ENCODE results near the gene PIK3C2G.
A peak's percentile ranks its signal among the peaks of the same experiment; 100 is the strongest.

Gene PIK3C2G

GRCh38 chr12:18261273-18261672, at the start of gene PIK3C2G:
Gene PIK3C2G, plus strand, starts transcription at chr12:18261518. Its CDS starts 20,564 bp downstream, at chr12:18282082.
- DNase-seq (ENCODE audit: low read depth in 2 of 2), result no peak
- H3K4me3 ChIP-seq (replicated peaks in 1 of 2; ENCODE audit: low read depth in 2 of 2, low read length in 2 of 2), result no peak within 1 kb of the TSS
- no peak for TF ChIP-seq CTCF (IDR thresholded peaks at IDR 0.05; ENCODE audit: low read depth, low read length)

- no peak overlapping the region for H3K4me3 ChIP-seq (replicated peaks in 1 of 2; ENCODE audit: low read depth in 2 of 2, low read length in 2 of 2)
- DNase-seq (ENCODE audit: low read depth in 2 of 2), result peak in 1 of 2 donors; percentile 9
- TF ChIP-seq CTCF (IDR thresholded peaks at IDR 0.05; ENCODE audit: low read depth, low read length), result no peak
Observed at GRCh38 chr12:18217966-18218365, 43.4 kb upstream of the PIK3C2G start.

- no peak for DNase-seq (ENCODE audit: low read depth in 2 of 2)
- no peak for TF ChIP-seq CTCF (IDR thresholded peaks at IDR 0.05; ENCODE audit: low read depth, low read length)
- H3K4me3 ChIP-seq (replicated peaks in 1 of 2; ENCODE audit: low read depth in 2 of 2, low read length in 2 of 2), result no peak overlapping the region
Observed at GRCh38 chr12:18221726-18222125, 39.6 kb upstream of the PIK3C2G start.

DNA sequence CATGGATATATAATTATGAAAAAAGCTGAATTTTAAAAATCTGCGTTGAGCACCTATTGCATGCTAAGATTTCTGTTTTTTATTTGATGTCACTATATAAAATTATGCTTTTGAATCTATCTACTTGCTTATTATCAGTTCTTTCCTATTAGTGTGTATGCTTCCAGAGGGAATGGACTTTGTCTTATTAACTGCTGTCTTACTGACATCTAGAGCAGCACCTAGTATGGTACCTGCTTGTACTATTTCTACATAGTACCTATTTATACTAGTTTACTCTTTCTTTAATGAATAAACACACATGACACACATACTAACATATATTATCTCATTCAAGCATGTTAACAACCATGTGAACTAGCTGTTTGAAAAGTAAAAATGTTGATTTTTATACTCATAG, 38.6 kb upstream of the PIK3C2G start:
- no peak overlapping the region for H3K4me3 ChIP-seq (replicated peaks in 1 of 2; ENCODE audit: low read depth in 2 of 2, low read length in 2 of 2)
- DNase-seq (ENCODE audit: low read depth in 2 of 2), result no peak
- TF ChIP-seq CTCF (IDR thresholded peaks at IDR 0.05; ENCODE audit: low read depth, low read length), result no peak

DNA sequence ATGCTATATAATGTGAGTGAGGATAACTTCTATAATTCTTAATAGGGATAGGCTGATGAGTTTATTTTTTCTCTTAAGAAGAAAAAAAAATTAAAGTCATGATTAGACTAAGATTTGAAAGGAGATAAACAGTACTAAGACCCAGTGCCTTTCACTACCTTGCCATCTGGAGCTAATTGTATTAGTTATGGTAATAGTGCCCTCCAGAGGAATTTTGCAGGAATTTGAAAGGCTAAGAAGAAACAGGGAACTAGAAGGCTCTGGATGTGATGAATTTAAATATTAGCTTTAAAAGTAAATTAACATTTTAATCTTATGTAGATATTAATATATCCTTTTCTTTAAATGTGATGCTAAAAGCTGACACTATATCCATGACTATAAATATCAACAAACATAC, 36.6 kb upstream of the PIK3C2G start:
- no peak overlapping the region for H3K4me3 ChIP-seq (replicated peaks in 1 of 2; ENCODE audit: low read depth in 2 of 2, low read length in 2 of 2)
- DNase-seq (ENCODE audit: low read depth in 2 of 2), result peak; percentile 62 to 68
- TF ChIP-seq CTCF (IDR thresholded peaks at IDR 0.05; ENCODE audit: low read depth, low read length), result peak; percentile 52

- peak in 1 of 2 donors; percentile 59 for DNase-seq (ENCODE audit: low read depth in 2 of 2)
- TF ChIP-seq CTCF (IDR thresholded peaks at IDR 0.05; ENCODE audit: low read depth, low read length), result no peak
- H3K4me3 ChIP-seq (replicated peaks in 1 of 2; ENCODE audit: low read depth in 2 of 2, low read length in 2 of 2), result no peak overlapping the region
Observed at GRCh38 chr12:18239526-18239925, 21.8 kb upstream of the PIK3C2G start.

GRCh38 chr12:18242380-18243089, 18.8 kb upstream of the PIK3C2G start:
- DNase-seq (ENCODE audit: low read depth in 2 of 2), result no peak
- no peak overlapping the region for H3K4me3 ChIP-seq (replicated peaks in 1 of 2; ENCODE audit: low read depth in 2 of 2, low read length in 2 of 2)
- TF ChIP-seq CTCF (IDR thresholded peaks at IDR 0.05; ENCODE audit: low read depth, low read length), result no peak
